ENCODE measurements around the gene ZNF574.

GRCh38 chr19:42071247-42071646, 4.7 kb upstream of the ZNF574 start:
- TF ChIP-seq CTCF (IDR thresholded peaks at IDR 0.05) (no peak), POLR2A (IDR thresholded peaks at IDR 0.05) (no peak)
